ENCODE measurements around the gene CAMTA2.
"Not testable (repeated sequence)": the region's sequence is repeated elsewhere in the genome, so short reads cannot be mapped to it uniquely, and the experiment has no call there.

CAMTA2 gene, protein sequence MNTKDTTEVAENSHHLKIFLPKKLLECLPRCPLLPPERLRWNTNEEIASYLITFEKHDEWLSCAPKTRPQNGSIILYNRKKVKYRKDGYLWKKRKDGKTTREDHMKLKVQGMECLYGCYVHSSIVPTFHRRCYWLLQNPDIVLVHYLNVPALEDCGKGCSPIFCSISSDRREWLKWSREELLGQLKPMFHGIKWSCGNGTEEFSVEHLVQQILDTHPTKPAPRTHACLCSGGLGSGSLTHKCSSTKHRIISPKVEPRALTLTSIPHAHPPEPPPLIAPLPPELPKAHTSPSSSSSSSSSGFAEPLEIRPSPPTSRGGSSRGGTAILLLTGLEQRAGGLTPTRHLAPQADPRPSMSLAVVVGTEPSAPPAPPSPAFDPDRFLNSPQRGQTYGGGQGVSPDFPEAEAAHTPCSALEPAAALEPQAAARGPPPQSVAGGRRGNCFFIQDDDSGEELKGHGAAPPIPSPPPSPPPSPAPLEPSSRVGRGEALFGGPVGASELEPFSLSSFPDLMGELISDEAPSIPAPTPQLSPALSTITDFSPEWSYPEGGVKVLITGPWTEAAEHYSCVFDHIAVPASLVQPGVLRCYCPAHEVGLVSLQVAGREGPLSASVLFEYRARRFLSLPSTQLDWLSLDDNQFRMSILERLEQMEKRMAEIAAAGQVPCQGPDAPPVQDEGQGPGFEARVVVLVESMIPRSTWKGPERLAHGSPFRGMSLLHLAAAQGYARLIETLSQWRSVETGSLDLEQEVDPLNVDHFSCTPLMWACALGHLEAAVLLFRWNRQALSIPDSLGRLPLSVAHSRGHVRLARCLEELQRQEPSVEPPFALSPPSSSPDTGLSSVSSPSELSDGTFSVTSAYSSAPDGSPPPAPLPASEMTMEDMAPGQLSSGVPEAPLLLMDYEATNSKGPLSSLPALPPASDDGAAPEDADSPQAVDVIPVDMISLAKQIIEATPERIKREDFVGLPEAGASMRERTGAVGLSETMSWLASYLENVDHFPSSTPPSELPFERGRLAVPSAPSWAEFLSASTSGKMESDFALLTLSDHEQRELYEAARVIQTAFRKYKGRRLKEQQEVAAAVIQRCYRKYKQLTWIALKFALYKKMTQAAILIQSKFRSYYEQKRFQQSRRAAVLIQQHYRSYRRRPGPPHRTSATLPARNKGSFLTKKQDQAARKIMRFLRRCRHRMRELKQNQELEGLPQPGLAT

DNA sequence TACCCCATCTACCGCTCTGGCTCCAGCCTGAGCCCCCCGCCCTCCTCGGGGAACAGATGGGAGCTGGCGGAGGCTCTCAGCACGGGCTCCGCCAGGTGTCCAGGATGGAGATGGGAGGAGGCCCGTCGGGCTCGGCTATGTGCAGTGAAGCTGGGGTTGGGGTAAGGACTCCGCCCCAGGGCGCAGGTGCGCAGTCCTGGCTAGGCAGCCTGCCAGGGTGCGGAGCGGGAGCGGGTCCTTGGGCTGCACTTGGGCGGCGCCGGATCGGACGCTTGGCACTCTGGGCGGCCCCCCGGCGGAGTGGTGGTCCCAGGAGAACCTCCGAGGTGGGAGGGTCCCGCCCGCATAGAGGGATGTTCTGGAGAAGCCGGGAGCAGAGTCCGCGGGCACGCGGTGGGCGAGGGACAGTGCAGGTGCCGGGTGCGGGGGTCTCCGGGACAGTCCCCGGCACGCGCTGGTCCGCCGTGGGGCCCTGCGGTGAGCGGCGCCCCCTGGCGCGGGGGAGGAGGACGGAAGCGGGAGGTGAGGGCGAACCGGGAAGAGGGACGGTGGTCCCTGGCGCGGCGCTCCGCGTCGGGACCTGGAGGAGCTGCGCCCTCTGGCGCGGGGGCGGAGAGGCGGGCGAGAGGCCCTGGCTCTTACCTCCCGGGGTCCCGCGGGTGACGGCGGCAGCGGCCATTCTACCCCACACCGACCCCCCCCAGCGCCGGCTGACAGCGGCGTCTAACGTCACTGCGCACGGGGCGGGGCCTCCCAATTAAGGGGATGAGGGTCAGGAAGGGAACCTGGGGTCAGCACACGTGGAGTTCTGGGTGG lies at the start of gene CAMTA2:
CAMTA2 (minus strand) TSS at position 725 of the 816 bp plus-strand sequence. CDS start 1,453 bp downstream, outside the sequence.
- peak; percentile 4 for DNase-seq

- no peak for DNase-seq
Measured at GRCh38 chr17:5035315-5035714, 47.8 kb upstream of the CAMTA2 start, which contains the start of gene SLC52A1. Gene SLC52A1, minus strand, starts transcription at chr17:5035426. Its CDS starts 820 bp downstream, at chr17:5034606.

- DNase-seq, result no peak
Measured at GRCh38 chr17:5034651-5035050, 47.2 kb upstream of the CAMTA2 start.

DNA sequence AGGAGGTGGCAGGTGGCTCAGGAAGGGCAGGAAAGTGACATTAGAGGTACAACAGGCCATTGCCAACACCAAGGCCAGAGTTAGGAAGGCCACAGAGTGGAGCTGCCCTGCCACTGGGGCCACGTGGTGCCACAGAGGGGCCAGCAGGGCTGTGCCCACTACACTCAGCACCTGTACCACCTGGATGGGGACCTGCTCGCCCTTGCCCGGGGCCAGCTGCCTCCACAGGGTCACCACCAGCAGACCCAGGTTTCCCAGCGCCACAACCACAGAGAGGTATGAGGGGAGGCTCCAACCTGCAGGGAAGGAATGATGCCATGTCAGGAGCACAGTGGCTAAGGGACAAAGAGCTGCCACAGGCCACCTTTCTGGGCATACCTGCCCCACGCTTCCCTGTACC lies 46.6 kb upstream of the CAMTA2 start:
- no peak for DNase-seq

DNA sequence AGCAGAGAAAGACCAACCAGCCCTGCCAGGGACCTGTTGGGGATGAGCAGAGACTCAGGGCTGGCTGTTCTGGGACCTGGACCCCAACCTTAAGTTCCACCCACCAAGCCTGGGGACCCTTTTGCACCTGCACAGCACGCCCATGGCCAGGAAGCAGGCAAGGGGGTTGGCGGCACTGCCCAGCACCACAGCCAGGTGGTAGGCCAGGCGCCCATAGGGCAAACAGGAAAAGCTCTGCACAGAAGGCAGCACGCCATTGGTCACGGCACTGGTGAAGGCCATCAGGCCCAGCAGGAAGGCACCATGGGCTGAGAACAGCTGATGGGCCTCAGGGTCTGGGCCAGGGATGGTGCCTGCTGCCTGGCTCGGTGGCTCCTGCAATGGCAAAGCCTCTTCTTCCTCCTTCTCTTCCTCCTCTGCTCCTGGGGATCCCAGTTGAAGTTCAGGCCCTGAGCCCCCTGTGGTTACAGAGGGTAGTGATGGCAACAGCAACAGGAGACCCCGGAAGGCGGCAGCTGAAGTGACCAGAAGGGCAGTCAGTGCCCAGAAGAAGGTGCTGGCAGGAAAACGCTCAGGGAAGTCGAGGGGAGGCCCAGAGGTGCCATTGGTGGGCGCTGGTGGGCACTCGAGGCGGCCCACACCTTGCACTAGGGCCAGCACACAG lies 46.0 kb upstream of the CAMTA2 start:
- no peak for DNase-seq

GRCh38 chr17:5032865-5033264 lies 45.4 kb upstream of the CAMTA2 start:
- DNase-seq, result no peak

DNA sequence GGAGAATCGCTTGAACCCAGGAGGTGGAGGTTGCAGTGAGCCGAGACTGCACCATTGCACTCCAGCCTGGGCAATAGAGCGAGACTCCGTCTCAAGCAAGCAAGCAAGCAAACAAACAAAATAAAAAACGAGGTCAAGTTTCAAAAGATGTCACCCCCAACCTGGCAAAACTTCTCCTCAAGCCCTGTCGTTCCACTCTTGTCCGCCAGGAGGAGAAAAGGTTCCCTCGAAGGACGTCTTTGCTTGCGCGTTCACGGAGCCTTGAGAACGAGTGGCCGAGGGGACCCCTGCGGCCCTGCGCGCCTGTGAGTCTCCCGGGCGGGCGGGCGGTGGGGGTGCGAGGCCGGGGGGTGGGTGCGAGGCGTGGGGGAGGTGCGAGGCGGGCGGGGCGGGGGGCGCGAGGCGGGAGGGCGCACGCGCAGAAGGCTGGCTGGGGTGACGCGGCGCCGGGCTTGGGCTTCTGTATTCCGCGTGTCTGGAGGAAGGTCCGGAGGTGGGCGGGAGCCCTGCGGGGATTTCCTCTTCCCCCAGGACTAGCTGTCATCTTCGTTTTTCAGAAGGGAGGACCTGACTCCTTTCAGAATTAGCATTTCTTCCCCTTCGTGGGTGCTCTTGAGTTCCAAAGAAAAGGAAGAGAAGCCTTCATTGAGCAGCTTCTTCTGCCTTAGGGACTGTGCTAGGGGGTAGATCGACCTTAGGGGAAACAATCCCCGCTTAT lies 44.0 kb upstream of the CAMTA2 start:
- no peak for DNase-seq

GRCh38 chr17:5030168-5030567 lies 42.7 kb upstream of the CAMTA2 start:
- not testable (repeated sequence) for DNase-seq

- DNase-seq, result no peak
Measured at GRCh38 chr17:5027916-5028315, 40.4 kb upstream of the CAMTA2 start.

DNA sequence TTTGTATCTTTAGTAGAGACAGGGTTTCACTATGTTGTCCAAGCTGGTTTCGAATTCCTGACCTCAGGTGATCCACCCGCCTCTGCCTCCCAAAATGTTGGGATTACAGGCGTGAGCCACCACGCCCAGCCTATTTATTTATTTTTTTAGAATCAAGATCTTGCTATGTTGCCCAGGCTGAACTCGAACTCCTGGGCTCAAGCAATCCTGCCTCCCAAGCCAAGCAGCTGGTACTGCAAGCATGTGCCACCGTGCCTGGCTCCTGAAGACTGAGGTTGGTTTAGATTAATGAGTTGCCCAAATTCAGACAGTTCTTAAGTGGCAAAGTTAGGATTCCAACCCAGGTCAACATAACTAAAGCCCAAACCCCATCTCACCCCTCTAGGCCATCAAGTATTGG lies 39.8 kb upstream of the CAMTA2 start:
- no peak for DNase-seq

DNA sequence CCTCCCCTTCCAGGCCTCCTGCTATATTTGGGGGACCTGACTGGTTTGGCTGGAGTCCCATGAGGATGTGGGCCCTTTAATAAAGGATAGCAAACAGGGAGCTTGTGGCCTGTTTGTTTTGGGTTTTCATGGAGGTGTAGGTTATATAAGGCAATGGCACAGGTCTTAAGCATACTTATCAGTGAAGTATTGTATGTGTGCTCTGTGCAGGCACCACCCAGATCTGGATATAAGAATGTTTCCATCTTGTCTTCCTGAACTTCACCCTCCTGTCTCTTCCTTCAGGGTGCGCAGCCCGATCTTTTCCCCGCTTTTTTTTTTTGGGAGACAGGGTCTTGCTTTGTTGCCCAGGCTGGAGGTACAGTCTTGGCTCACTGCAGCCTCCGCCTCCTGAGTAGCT lies 37.1 kb upstream of the CAMTA2 start:
- DNase-seq, result no peak

DNA sequence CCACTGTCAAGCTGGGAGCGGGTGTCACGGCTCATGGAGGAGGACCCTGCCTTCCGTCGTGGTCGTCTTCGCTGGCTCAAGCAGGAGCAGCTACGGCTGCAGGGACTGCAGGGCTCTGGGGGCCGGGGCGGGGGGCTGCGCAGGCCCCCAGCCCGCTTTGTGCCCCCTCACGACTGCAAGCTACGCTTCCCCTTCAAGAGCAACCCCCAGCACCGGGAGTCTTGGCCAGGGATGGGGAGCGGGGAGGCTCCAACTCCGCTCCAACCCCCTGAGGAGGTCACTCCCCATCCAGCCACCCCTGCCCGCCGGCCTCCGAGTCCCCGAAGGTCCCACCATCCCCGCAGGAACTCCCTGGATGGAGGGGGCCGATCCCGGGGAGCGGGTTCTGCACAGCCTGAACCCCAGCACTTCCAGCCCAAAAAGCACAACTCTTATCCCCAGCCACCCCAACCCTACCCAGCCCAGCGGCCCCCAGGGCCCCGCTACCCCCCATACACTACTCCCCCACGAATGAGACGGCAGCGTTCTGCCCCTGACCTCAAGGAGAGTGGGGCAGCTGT lies 36.2 kb upstream of the CAMTA2 start:
- DNase-seq, result no peak

GRCh38 chr17:5022171-5022711 lies 34.8 kb upstream of the CAMTA2 start:
- DNase-seq, result no peak

GRCh38 chr17:5020502-5021023 lies 33.1 kb upstream of the CAMTA2 start:
- DNase-seq, result no peak

DNA sequence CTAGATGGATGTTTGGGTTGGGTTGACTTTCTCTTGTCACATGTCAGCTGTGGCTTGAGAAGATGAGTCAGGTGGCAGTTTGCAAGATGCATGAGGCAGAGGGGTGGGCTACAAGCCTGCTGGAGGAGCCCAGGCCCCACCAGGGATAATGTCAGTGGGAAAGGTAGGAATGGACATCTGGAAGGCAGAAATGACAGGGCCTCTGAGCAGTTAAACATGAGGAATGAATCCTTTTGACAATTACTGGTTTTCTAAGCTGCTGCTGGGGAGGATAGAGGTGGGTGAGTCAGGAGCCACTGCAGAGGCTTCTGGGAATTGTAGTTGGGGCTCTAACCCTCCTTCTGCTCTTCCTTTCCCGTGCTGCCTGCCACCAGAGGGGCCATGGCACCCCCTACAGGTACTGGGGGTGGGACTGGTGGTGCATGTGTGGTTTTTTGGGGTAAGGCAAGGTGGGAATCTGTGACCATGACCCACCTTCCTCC lies 32.0 kb upstream of the CAMTA2 start:
- DNase-seq, result no peak

- DNase-seq, result no peak
Measured at GRCh38 chr17:5014357-5014756, 26.9 kb upstream of the CAMTA2 start.

- no peak for DNase-seq
Measured at GRCh38 chr17:5011928-5012327, 24.5 kb upstream of the CAMTA2 start.

- DNase-seq, result no peak
Measured at GRCh38 chr17:5003214-5003867, 15.9 kb upstream of the CAMTA2 start.

GRCh38 chr17:5002121-5002788 lies 14.8 kb upstream of the CAMTA2 start:
- no peak for DNase-seq
